IMR-90 (cell line): ENCODE measurements around the gene PRKCE. TPM values are rescaled to one million over a fixed set of nuclear protein-coding genes. Genes with fewer than 3 reads are reported as not detected.

Experiments used
- ATAC-seq: fragments of 200-7000 bp; cut with Tn5 transposase; 2 replicates; pipeline ENCODE4 v1.9.1; 2020; ENCODE audit warnings: low read depth, mild to moderate bottlenecking, moderate library complexity
- BruUV-seq: library from RNA; stranded (reverse); fragments of 400-500 nt; replicated peaks from 2 replicates; lab custom pipeline; 2021; lab: Mats Ljungman, UMichigan
- CTCF ChIA-PET: fragments of 300-600 bp; formaldehyde crosslinking; extraction: SDS; loops from one replicate; lab custom pipeline; 2021; ENCODE audit warnings: antibody characterized with exemption; lab: Yijun Ruan, JAX
- POLR2A ChIA-PET: fragments of 300-600 bp; sonication (Branson Sonifier 250); formaldehyde crosslinking; loops from one replicate; lab custom pipeline; 2022; ENCODE audit warnings: antibody characterized with exemption; ENCODE audit not compliant: unreplicated experiment; lab: Charles Lee
- DNase-seq: peaks from one replicate; pipeline ENCODE4 v3.0.0; 2013
- H2AFZ ChIP-seq: replicated peaks from 2 replicates; pipeline ENCODE3; 2013; ENCODE audit warnings: low read length, mild to moderate bottlenecking; ENCODE audit not compliant: poor library complexity
- H2AK5ac ChIP-seq: 2 replicates; pipeline ENCODE4 v1.6.1; 2013; ENCODE audit warnings: low read depth, low read length, inconsistent platforms
- H2AK9ac ChIP-seq: replicated peaks from 2 replicates; pipeline ENCODE3; 2013; ENCODE audit warnings: mild to moderate bottlenecking, low read depth, low read length, moderate library complexity; ENCODE audit not compliant: poor library complexity
- H2BK120ac ChIP-seq: 2 replicates; pipeline ENCODE4 v1.6.1; 2013; ENCODE audit warnings: low read depth, low read length, inconsistent platforms
- H2BK15ac ChIP-seq: 3 replicates; pipeline ENCODE4 v1.6.1; 2013; ENCODE audit warnings: low read depth, low read length, inconsistent platforms
- H2BK20ac ChIP-seq: 2 replicates; pipeline ENCODE4 v1.6.1; 2013; ENCODE audit warnings: low read depth, mild to moderate bottlenecking, inconsistent platforms, low read length, moderate library complexity
- H2BK5ac ChIP-seq: 2 replicates; pipeline ENCODE4 v1.6.1; 2013; ENCODE audit warnings: mild to moderate bottlenecking, low read depth, low read length, inconsistent platforms; ENCODE audit not compliant: poor library complexity, severe bottlenecking
- H3K14ac ChIP-seq: replicated peaks from 2 replicates; pipeline ENCODE4 v1.6.1; 2013; ENCODE audit warnings: low read depth, low read length, inconsistent platforms
- H3K18ac ChIP-seq: 2 replicates; pipeline ENCODE4 v1.6.1; 2013; ENCODE audit warnings: low read depth, low read length, control low read depth
- H3K23ac ChIP-seq: 2 replicates; pipeline ENCODE4 v1.6.1; 2013; ENCODE audit warnings: low read depth, low read length, inconsistent platforms
- H3K27ac ChIP-seq: 2 replicates; pipeline ENCODE4 v1.5.1; 2013; ENCODE audit warnings: mild to moderate bottlenecking, control low read depth, low read length; ENCODE audit not compliant: insufficient read depth
- H3K27me3 ChIP-seq: 2 replicates; pipeline ENCODE4 v1.6.1; 2013; ENCODE audit warnings: low read length; ENCODE audit not compliant: control insufficient read depth, insufficient read depth
- H3K36me3 ChIP-seq: 2 replicates; pipeline ENCODE4 v1.6.1; 2013; ENCODE audit warnings: low read length, mixed read lengths; ENCODE audit not compliant: control insufficient read depth, insufficient read depth
- H3K4ac ChIP-seq: 2 replicates; pipeline ENCODE4 v1.6.1; 2013; ENCODE audit warnings: low read depth, low read length, inconsistent platforms
- H3K4me1 ChIP-seq: 2 replicates; pipeline ENCODE4 v1.6.1; 2013; ENCODE audit warnings: low read length, mixed read lengths; ENCODE audit not compliant: control insufficient read depth, insufficient read depth
- H3K4me2 ChIP-seq: 2 replicates; pipeline ENCODE4 v1.6.1; 2013; ENCODE audit warnings: low read depth, mild to moderate bottlenecking, control low read depth, low read length, moderate library complexity
- H3K4me3 ChIP-seq: 2 replicates; pipeline ENCODE4 v1.5.1; 2013; ENCODE audit warnings: low read depth, mild to moderate bottlenecking, control low read depth, low read length, moderate library complexity; ENCODE audit not compliant: insufficient read depth
- H3K56ac ChIP-seq: 2 replicates; pipeline ENCODE4 v1.6.1; 2013; ENCODE audit warnings: low read length, inconsistent platforms; ENCODE audit not compliant: insufficient read depth; ENCODE audit errors: extremely low read depth
- H3K79me1 ChIP-seq, 2 experiments: 2 replicates each; pipeline ENCODE4 v1.6.1; 2013; ENCODE audit warnings: low read length in 2 of 2, inconsistent platforms in 1 of 2, low read depth in 1 of 2
- H3K9ac ChIP-seq: 2 replicates; pipeline ENCODE4 v1.6.1; 2013; ENCODE audit warnings: low read depth, low read length, control low read depth
- H3K9me1 ChIP-seq: 2 replicates; pipeline ENCODE4 v1.6.1; 2013; ENCODE audit warnings: low read length, inconsistent platforms; ENCODE audit not compliant: insufficient read depth
- H3K9me3 ChIP-seq: 2 replicates; pipeline ENCODE4 v1.6.1; 2013; ENCODE audit warnings: low read length; ENCODE audit not compliant: control insufficient read depth, insufficient read depth
- H4K20me1 ChIP-seq: 2 replicates; pipeline ENCODE4 v1.6.1; 2013; ENCODE audit warnings: low read length, inconsistent platforms; ENCODE audit not compliant: insufficient read depth
- H4K5ac ChIP-seq: 2 replicates; pipeline ENCODE4 v1.6.1; 2013; ENCODE audit warnings: mild to moderate bottlenecking, low read depth, low read length, control low read depth
- H4K8ac ChIP-seq, 2 experiments: 2 replicates each; pipeline ENCODE4 v1.6.1; 2013; ENCODE audit warnings: low read depth in 2 of 2, low read length in 2 of 2, control low read depth in 1 of 2, inconsistent platforms in 1 of 2
- H4K91ac ChIP-seq: 2 replicates; pipeline ENCODE4 v1.6.1; 2013; ENCODE audit warnings: low read depth, low read length, inconsistent platforms; ENCODE audit not compliant: insufficient read depth
- CHD1 ChIP-seq: IDR thresholded peaks from 2 replicates; pipeline ENCODE4 v1.6.1; 2012; ENCODE audit warnings: low read depth, low read length, improper control_type of control experiment
- MAFK ChIP-seq: IDR thresholded peaks from 2 replicates; pipeline ENCODE4 v1.6.1; 2012; ENCODE audit warnings: low read depth, low read length, improper control_type of control experiment
- WGBS, 2 experiments: methylation state at CpG; one replicate each; pipeline versions ENCODE4 v1.1.5 to v1.1.7; 2013; ENCODE audit warnings: missing lambda C conversion rate in 2 of 2; ENCODE audit not compliant: insufficient read length in 1 of 2; ENCODE audit errors: extremely low coverage in 2 of 2; 5-methylcytosine and 5-hydroxymethylcytosine counted together
- dilution Hi-C: fragments of 300-500 bp; cut with HindIII; formaldehyde crosslinking; loops from one replicate; pipeline ENCODE4 v1.14.3; 2018; ENCODE audit warnings: low sequenced_read_pairs; ENCODE audit not compliant: unreplicated experiment
- in situ Hi-C: fragments of 300-500 bp; cut with MboI; formaldehyde crosslinking; loops from 3 replicates; pipeline ENCODE4 v1.14.3; 2019; ENCODE audit warnings: low sequenced_read_pairs, inconsistent platforms, mixed read lengths
- intact Hi-C: fragments of 100-400 bp; cut with micrococcal nuclease; formaldehyde crosslinking; loops from 2 replicates; pipeline ENCODE4 v1.10.0; 2022
- polyA plus RNA-seq, 3 experiments: library from polyadenylated mRNA; depleted of rRNA; stranded (reverse); fragments of >200 nt; gene quantifications; 2 replicates each; pipeline ENCODE4 v1.2.3, GENCODE V29; 2012; ENCODE audit warnings: low replicate concordance in 1 of 3
- total RNA-seq: library from RNA; depleted of rRNA; stranded (reverse); fragments of >200 nt; gene quantifications from 2 replicates; pipeline ENCODE4 v1.2.3, GENCODE V29; 2012

Gene PRKCE
- total and polyA plus RNA-seq, 2 of the 4 experiments (the other 2 are of a cell fraction): 8.1 to 32.4 TPM

- Histone ChIP-seq H3K4me3 (no peak overlapping the region), H3K14ac (no peak overlapping the region), H4K8ac (no peak overlapping the region), H2AFZ (no peak overlapping the region), H3K27me3 (no peaks in the 10 kb centered on the region), H3K9me3 (no peaks in the 10 kb centered on the region), H4K5ac (no peak overlapping the region), H2BK15ac (no peak overlapping the region), H3K27ac (no peak overlapping the region), H3K23ac (no peak overlapping the region), H2AK9ac (no peak overlapping the region), H2BK20ac (no peak overlapping the region), H4K20me1 (0 out of 2 replicates have a peak, but pooled peaks cover 4% of the 10 kb centered on the region), H3K4me1 (peaks cover 12% of the 10 kb centered on the region), H3K18ac (no peak overlapping the region), H3K4me2 (no peak overlapping the region), H3K4ac (no peak overlapping the region), H4K91ac (no peak overlapping the region), H3K56ac (no peak overlapping the region), H2AK5ac (no peak overlapping the region), H2BK120ac (no peak overlapping the region), H3K9me1 (peaks cover 4% of the 10 kb centered on the region; the same call in 1 of the 2 replicates), H3K79me1 (peaks cover 0 to 4% of the 10 kb centered on the region in 2 experiments; a peak in 1 of 4 replicates), H3K36me3 (no peaks in the 10 kb centered on the region), H2BK5ac (no peak overlapping the region), H3K9ac (no peak overlapping the region)
- POLR2A ChIA-PET: no interaction called here
- ATAC-seq (no peak), DNase-seq (no peak)
- BruUV-seq: no TSS peak
- dilution Hi-C loops: no loop called here
- TF ChIP-seq CHD1 (no peak), MAFK (no peak)
- intact Hi-C loops: loop anchor here (5.0 kb wide), 1 partner anchor 72 kb away; no protein-coding TSS in a partner anchor
- in situ Hi-C loops: no loop called here
- CTCF ChIA-PET: interaction anchor here (0.5 kb wide), 1 partner anchor 813 kb away, joined by 3 read pairs; no protein-coding TSS in a partner anchor
- WGBS, 2 experiments: no CpG with 5 or more reads among the region's 2 CpGs
Observed at GRCh38 chr2:45814951-45815621, 163.6 kb downstream of the PRKCE start.
